A673 (cell line): ENCODE data around the gene ALDOA.

ENCODE experiments used
- CTCF ChIP-seq: fragments of 300-800, 200-600 bp; sonication (generic); conservative IDR thresholded peaks from 2 replicates; pipeline ENCODE4 v1.5.1; 2017; ENCODE audit warnings: low read depth, mild to moderate bottlenecking, antibody characterized with exemption, low read length, moderate library complexity, mixed read lengths
- EZH2 ChIP-seq: fragments of 200-600 bp; sonication (generic); IDR thresholded peaks from 2 replicates; pipeline ENCODE4 v1.6.1; 2017; ENCODE audit warnings: borderline replicate concordance, low read depth, mild to moderate bottlenecking, mixed read lengths, antibody characterized with exemption, low read length; ENCODE audit not compliant: poor library complexity, severe bottlenecking

GRCh38 chr16:30018731-30019158 is 46.8 kb upstream of the ALDOA start:
- TF ChIP-seq CTCF = no peak
- TF ChIP-seq EZH2 = no peak
